ENCODE measurements around the gene AUTS2.

DNA sequence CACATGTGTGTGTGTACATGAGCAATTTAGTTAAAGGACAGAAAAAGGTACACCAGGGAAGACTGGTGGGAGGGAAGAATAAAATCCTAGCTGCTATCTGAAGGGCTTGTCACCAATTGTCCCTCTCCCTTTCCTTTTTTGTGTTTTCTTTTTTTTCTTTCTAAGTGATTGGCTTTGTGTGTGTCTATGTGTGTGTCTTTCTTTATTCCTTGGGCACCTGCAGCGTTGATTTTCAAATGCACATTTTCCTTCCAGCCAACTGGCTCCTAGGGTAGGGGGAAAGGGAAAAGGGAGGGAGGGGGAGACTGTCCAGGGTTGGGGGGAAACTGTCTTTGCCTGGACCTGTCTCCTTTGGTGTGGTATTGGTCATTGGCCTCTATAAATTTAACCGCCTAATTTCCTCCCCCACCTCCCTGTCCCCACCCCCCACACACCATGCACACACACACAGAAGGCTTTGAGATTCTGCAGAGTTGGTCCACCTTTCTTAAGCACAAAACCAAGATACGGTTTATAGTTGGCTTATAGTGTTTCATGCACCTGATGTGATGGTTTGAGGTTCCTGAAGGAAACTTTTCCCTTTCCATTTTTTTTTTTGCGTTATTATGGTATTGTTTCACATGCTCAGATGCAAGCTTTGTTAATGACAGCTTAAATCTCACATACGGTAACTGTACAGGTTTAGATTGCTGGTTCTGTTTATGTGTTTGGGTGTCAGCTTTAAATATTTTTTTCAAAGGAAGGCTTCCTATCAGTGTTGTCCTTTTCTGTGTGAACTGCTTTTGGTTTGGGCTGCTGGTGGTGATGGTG, 2.6 kb downstream of the AUTS2 start:
- TF ChIP-seq, protein P1, sequence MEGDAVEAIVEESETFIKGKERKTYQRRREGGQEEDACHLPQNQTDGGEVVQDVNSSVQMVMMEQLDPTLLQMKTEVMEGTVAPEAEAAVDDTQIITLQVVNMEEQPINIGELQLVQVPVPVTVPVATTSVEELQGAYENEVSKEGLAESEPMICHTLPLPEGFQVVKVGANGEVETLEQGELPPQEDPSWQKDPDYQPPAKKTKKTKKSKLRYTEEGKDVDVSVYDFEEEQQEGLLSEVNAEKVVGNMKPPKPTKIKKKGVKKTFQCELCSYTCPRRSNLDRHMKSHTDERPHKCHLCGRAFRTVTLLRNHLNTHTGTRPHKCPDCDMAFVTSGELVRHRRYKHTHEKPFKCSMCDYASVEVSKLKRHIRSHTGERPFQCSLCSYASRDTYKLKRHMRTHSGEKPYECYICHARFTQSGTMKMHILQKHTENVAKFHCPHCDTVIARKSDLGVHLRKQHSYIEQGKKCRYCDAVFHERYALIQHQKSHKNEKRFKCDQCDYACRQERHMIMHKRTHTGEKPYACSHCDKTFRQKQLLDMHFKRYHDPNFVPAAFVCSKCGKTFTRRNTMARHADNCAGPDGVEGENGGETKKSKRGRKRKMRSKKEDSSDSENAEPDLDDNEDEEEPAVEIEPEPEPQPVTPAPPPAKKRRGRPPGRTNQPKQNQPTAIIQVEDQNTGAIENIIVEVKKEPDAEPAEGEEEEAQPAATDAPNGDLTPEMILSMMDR (IDR thresholded peaks at IDR 0.05), result no peak
- no peak for TF ChIP-seq POLR2A (IDR thresholded peaks at IDR 0.05)

All from thyroid gland (tissue), 4 donors.